ENCODE results near the gene TRIM44.

DNA sequence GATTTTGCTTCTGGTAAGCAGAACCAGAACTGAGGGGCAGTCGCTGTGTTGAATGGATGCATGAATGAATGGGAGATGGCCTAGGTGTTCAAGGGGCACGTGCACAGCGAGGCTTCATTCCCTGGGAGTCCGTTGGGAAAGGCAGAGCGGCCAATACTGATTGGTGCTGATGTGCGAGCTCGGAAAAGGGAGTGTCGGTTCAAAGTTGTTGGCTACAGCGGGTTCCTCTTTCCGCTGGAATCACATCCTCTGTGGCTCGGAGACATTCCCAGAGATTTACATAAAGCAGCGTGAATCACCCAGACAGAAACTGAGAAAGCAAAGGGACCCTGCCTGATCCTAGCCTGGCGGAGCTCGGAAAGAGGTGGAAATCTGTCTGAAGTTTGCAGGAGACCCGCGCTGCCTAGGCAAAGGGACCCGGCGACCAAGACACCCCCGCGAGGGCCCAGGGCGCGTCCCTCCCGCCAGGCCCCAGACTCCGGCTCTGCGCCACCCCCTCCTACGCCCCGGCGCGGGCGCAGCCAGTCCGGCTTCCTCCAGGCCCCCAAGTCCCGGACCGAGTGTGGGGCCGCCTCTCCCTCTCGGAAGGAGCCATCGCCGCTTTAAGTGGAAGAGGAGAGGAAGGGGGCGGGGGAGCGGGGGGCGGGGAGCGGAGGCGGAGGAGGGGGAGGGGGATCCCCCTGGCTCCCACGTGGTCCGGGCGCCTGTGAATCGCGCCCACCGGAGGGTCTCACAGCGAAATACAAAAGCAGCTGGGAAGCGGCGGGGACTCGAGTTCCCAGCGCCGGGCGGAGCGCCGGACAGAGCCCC lies 44.7 kb upstream of the TRIM44 start, which contains the start of gene FJX1:
- TF ChIP-seq, protein P1, sequence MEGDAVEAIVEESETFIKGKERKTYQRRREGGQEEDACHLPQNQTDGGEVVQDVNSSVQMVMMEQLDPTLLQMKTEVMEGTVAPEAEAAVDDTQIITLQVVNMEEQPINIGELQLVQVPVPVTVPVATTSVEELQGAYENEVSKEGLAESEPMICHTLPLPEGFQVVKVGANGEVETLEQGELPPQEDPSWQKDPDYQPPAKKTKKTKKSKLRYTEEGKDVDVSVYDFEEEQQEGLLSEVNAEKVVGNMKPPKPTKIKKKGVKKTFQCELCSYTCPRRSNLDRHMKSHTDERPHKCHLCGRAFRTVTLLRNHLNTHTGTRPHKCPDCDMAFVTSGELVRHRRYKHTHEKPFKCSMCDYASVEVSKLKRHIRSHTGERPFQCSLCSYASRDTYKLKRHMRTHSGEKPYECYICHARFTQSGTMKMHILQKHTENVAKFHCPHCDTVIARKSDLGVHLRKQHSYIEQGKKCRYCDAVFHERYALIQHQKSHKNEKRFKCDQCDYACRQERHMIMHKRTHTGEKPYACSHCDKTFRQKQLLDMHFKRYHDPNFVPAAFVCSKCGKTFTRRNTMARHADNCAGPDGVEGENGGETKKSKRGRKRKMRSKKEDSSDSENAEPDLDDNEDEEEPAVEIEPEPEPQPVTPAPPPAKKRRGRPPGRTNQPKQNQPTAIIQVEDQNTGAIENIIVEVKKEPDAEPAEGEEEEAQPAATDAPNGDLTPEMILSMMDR (conservative IDR thresholded peaks at IDR 0.05; ENCODE audit: low read length), result no peak
- TF ChIP-seq EZH2phosphoT487 (IDR thresholded peaks at IDR 0.05; ENCODE audit: borderline replicate concordance), result no peak

Measured in Loucy (cell line).